ENCODE data around the gene VPS8.

VPS8 gene

DNA sequence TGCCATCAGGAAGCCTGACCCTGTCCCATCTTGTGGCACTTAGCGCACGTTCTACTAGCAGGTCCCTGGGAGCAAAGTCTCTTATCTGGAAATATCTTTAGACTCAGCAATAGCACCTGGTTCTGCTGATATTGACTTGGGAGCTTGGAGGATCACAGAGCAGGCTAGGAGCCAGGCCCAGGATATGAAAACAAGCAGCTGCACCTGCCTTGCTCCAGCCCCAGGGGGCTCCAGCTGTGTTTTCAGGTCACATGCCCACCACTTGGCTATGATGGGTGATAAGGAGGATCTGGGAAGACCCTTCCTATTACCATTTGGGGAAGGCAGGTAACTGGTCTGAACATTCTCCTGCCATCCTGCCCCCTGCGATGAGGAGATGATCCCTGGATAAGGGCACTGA, 253.1 kb downstream of the VPS8 start:
- no peak for DNase-seq

DNA sequence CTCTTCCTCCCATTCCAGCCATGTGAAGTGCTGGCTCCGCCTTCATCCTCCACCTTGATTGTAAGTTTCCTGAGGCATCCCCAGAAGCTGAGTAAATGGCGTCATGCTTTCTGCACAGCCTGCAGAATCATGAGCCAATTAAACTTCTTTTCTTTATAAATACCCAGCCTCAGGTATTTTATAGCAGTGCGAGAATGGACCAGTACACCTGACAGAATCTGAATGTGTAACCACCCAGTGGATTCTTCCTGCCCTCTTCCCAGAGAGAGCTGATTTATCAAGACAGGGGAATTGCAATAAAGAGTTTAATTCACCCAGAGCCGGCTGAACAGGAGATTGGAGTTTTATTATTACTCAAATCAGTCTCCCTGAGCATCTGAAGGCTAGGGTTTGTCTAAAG, 254.3 kb downstream of the VPS8 start:
- no peak for DNase-seq

DNA sequence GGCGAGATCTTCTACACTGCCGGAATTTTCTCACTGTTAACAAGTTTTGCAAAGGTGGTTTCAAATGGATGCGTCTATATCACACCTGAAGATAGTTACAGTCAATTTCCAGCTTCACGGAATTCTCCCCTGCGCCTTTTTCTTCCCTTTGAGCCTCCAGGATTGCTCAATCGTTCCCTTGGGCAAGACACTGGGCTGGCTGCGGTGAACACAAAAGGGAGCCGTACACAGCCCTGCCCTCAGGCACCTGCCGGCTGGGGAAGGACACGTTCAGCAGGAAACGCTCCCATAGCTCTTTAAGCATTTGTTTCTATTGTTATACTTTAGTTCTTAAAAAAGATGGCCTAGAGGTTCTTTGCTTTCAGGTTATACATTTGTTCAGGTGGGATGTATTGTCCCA, 255.2 kb downstream of the VPS8 start:
- DNase-seq: no peak

DNA sequence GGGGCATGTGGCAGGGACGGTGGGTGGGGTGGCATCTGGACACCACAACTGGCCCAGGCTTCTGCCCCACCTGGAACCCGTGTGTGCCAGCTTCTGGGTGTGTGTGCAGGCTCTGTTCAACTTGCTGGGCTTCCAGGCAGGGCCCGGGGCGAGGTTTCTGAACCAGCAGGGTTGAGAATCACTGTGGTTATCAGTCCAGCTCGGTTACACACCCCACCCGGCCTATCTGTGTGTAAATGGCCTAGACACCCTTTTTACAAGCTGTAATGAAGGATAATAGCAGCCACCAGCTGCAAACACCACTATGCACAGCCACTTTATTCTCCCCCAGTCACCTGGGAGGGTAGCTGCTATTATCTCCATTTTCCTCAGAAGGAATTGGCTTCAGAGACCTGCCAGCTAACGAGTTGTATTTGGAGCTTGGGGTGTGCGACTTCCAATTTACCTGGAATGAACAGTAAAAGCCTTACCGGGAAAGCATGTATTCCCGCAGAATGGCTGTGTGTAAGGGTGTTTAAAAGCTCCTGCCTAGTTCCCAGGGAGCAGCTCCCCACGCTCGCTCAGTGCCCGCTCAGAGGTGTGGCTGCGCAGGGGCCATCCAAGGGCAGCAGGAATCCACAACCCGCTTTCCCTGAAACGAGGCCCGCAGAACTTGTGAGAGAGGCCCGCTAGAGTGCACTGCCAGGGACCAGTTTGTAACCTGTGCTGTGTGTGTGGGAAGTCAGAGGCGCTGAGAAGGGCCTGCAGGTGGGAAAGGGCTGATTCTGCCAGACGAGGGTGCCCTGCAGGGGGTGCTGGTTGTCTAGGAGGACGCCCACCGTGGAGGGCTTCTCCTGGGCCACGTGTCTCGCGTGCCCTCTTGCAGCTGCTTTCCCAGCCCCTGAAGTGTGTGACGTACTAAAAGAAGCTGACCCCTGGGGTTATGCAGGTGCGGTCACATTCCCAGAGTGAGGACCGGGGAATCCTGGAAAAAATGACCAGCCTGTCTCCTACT, 257.4 kb downstream of the VPS8 start:
- DNase-seq: no peak

DNA sequence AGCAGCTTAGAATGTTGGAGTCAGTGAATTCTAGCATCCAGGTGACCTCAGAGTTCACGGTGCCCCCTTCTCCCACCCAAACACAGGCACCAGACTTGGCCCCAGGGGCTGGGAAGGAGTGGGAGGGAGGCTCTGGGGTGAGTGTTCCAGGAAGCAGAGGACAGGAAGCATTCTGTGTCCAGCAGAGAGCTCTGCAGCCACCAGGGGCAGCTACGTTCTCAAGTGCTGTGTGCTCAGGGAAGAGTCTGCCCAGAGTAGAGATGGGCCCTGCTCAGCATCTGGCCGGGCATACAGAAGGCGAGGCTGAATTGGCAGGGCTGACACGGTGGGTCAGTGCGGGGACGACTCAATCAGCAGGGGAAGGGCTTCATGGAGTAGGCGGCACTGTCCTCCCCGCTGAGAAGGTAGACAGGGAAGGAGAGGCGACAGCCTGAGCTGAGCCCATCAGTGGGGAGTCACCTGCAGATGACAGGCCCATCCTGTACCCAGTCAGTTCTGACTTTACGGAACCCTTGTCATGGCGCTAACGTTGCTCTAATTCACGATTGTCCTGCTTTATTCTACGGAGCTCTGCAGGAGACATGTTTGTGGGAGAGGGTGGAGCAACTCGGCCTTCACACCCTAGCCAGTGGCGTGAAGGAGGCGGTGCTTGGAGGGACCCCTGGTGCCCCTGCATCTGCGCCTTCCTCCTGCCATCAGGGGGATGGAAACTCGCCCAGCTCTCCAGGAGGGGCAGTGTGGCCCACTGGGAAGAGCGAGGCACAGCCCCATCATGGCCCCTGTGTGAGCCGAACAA, 258.7 kb downstream of the VPS8 start:
- DNase-seq: no peak

DNA sequence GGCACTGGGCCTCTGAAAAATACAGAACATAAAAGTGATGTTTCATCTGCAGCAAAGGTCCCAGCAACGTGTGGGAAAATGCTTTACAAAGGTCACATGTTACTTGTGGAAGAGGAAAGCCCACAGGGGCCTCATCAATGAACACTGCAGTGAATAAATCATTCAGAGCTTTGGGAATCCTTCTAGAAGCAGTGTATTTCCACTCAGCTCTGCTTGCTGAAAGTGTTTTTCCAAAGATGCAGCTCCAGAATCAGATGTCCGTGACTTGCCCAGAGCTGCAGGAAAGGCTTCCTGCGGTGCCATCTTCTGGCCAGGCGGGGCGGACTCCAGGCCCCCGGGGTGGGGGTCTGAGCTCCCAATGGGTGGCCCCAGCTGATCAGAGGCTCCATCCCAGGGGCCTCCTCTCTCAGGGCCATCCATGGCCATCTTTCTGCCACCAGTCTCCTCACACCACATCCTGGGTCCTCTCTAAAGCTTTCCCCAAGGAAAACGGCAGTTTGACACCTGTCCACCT, 259.4 kb downstream of the VPS8 start:
- DNase-seq: no peak

DNA sequence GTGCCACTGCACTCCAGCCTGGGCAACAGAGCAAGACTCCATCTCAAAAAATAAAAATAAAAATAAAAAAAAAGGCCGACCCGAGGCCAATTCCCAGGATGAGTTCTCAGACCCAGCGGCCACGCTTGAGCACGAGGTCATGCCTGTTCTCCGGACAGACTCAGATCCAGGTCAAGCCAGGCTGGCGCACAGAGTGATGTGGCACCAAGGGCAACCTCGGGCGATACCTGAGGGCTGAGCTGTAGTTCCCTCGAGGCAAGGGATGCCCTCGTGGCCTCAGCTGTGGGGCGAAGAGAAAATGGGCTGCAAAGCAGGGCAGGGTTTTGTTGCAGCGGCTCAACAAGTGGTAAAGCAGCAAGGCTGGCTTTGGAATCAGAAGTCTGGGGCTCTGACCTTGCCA, 263.6 kb downstream of the VPS8 start:
- no peak for DNase-seq

DNA sequence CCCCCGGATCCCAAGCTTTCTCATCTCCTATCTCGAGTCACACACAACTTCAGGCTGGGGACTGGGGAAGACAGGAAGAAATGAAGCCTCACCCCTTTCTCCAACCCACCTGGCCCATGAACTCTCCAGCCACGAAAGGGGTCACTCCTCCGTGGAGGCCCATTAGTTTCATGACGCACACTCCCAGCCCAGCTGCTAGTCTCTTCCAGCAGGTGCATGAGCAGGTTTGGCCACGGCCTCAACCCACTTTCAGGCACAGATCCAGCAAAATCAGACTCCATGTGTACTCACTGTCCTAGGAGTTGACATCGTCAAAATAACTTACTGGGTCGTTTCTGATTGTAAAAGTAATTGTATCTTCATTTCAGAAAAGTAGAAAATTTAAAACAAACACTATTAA, 264.3 kb downstream of the VPS8 start:
- no peak for DNase-seq

DNA sequence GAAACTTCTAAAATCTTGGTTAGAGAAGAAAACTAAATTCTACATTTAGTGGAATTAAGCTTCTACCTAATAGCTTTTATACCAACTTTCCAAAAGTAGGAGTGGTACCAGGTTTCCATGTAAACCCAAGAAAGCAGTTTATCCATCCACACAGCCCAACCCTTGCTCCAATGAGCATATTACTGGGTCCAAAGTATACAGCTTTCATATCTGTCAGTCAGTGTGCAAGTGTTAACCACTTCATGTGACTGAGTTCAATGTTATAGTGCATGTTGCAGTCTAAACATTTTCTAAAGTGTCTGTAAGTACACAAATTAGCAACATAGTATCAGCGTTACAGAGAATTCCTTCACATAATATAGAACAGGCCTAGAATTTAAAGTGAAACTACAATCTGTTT, 267.7 kb downstream of the VPS8 start:
- DNase-seq: no peak

DNA sequence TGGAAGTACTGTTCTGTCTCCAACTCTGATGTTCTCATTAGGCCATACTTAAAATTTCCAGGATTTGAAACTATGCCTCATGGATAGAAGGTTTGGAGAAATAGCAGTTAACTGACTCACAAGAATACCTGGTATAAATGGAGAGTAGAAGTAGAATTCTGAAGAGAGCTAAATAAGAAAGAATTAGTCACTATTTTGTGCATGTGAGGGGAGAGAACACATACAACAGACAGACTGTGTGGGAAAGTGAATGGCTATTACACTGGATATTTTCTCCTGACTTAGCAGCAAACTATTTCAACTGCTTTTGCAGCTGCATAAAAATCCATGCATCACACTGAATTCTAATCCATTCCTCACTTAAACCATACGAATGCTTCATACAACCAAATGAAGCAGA, 269.6 kb downstream of the VPS8 start:
- no peak for DNase-seq

DNA sequence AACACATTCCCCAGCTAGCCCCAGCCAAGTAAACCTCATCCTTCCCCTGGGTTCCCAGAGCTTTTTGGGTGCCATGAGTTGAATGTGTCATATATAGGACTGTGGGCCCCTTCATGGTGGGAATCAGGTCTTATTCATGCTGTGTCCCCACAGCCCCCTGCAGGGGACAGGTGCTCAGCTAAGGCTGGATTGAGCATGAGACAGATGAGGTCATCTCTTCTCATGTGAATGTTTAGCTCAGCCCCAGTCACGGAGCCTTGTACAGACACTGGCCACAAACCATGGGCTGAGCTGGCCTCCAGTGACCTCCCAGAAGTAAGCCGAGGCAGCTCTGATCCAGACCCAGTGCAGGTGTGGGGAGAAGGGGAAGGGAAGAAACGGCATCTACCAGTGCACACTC, 270.2 kb downstream of the VPS8 start:
- DNase-seq: no peak

DNA sequence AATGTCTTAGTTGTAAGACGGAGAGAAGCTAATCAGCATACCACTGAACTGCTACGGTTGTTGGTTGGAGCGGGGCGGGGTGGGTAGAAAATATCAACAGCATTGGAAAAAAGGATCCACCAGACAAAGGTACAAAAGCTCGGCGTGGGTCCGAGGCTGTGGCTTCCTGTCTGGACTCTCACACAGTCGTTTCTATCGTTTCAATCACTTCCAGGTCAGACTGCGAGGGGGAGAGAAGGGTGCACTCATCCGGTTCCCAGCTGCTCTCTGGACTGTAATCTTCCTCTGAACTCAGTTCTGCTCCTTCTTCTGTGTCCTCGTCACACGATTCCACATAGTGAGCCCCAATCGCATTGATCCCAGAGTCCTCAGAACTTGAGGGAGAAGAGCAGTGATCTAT, 270.9 kb downstream of the VPS8 start:
- DNase-seq: no peak

DNA sequence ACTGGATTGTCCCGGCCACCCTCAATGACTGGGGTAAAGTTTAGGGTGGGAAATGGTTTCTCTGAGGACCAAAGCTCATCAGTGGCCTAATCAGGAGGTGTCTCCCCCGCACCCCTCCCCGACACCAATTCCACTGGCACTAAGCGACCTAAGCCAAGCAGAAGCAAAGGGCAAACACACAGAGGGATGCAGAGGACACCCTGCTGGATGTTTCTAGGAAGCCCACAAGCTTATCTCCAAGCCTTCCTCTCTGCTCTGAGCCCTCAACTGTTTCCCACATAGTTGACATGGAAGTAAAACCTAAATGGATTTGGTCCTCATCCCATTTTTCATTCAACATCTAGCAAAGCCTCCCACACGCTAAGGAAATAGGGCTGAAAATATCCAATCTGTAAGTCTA, 272.4 kb downstream of the VPS8 start:
- no peak for DNase-seq

DNA sequence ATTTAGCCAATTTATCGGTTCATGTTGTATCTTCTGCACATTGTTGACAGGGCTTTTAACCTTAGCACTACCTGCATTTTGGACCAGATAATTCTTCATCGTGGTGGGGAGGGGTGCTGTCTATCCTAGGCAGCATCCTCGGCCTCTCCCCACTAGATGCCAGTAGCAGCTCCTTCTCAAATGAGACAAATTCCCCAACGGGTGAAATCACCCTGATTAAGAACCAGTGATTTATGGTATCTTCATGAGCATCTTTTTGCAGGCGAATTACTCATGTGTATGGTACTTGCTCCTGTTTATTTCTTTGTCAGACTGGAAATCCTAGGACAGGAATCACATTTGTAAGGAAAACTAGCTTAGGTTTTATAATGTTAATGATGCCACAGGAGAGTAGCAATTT, 272.9 kb downstream of the VPS8 start:
- no peak for DNase-seq

DNA sequence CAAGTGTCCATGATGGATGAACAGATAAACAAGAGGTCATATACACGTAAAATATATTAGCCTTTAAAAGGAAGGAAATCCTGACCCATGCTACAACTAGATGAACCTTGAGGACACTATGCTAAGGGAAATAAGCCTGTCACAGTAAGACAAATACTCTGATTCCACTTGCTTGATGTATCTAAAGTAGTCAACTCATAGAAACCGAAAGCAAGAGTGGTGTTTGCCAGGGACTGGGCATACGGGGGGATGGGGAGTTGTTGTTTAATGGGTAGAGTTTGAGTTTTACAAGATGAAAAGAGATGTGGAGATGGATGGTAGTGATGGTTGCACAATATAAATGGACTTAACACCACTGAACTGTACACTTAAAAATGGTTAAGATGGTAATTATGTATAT, 275.5 kb downstream of the VPS8 start:
- DNase-seq: no peak

DNA sequence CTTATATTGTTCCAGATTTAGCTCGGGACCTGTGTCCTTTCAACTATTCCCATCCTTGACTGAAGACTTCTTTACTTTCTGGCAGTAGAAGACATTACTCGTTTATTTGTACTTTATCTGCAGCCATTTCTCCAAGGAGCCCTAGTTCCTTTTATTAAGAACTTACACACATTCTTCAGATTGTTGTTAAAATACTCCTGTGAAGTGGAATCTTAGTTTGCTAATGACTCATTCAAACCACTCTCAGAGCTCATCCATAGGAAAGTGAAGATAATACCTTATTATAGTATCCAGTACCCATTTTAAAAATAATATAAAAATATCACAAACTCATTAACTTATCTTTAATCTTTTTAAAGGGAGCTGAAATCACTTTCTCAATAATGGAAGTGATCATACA, 277.4 kb downstream of the VPS8 start:
- no peak for DNase-seq

DNA sequence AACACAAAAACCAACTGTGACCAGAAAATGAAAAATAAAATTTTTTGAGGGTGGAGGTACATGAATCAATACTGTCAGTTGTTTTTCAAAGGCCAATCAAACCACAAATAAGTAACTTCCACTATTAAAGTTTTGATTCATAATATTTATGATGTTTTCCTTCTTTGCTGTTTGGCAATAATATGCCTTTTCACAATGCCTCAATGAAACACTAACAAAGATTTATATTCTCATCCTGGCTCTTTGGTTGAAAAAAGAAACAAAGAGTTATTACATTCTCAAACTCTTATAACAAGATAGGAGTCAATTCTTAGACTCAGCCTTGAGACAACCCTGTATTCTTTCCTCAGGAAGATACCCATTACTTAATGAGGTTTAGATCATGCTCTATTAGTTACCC, 277.8 kb downstream of the VPS8 start:
- DNase-seq: no peak

DNA sequence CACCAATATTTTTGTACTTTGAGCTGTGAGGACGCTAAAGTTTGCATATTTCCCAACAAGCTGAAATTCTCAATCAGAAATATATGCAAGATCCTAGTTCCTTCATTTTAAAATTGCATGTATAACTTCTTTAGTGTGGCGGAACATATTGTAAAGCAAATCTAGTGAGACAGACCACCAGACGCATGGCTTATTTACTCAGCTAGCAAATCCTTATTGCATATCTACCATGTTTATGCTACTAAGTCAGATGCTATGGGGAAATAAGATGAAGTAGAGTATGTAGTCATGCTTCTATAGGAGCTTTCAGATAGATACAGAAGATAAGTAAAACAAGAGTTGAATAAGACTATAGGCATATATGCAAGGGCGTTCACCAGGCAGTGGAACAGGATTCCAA, 278.8 kb downstream of the VPS8 start:
- DNase-seq: no peak

DNA sequence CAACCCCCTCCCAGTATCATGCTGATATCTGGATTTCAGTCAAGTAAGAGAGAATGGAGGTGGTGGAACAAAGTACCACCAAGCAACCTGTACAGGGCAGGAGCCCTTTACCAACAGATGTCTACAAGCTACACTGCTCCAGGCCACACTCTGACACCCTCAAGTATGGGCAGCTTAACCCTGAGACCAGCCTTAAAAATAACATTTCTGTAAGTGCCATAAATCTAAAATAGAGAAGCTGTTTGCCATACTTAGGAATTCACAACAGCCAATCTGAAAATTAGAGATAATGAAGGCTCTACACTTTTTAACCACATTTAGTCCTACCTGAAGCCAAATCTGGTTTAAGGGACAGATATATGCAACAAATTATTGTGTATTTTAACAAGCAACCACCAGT, 281.1 kb downstream of the VPS8 start:
- DNase-seq: no peak

DNA sequence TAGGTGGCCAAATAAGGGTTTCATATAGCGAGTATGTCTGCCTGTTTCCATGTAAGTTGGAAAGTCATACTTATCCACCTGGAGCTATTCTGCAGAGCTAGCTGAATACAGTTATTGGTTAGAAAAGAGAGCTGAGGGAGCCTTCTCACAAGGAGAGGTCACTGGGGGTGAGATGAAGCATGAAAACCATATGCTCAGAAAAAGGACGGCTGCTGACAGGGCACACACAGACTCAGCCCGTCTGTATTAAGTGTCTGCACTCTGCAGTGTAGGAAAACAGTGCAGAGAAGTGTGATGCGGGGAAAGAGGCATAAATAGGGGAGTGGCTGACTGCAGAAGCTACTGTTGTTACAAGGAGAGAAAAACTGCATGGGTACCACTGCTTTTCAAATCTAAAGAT, 282.7 kb downstream of the VPS8 start:
- no peak for DNase-seq

Measured in NCI-H446 (cell line).